CD4-positive, alpha-beta T cell (primary cell): ENCODE results near the gene YTHDF1. TPM values are rescaled to one million over a fixed set of nuclear protein-coding genes. Genes with fewer than 3 reads are reported as not detected.

ENCODE experiments used
- ATAC-seq: fragments of 200-7000 bp; cut with Tn5 transposase; one replicate; pipeline ENCODE4 v1.10.0; 2022; ENCODE audit warnings: mild to moderate bottlenecking; ENCODE audit not compliant: poor library complexity
- CTCF ChIA-PET: fragments of 350-600 bp; sonication (Branson Sonifier 250); formaldehyde crosslinking; loops from one replicate; lab custom pipeline; 2021; ENCODE audit warnings: antibody characterized with exemption, inconsistent platforms; lab: Charles Lee
- POLR2A ChIA-PET: fragments of 350-600 bp; sonication (Branson Sonifier 250); formaldehyde crosslinking; loops from one replicate; lab custom pipeline; 2021; ENCODE audit warnings: antibody characterized with exemption, inconsistent platforms; lab: Charles Lee
- DNase-seq, 14 experiments: peaks; one replicate each; pipeline ENCODE4 v3.0.0-alpha.2; 2013 to 2020; ENCODE audit warnings: mixed read lengths in 2 of 14
- H3K27ac ChIP-seq, 2 donors: one replicate each; pipeline versions ENCODE4 v1.5.1 to v1.7.0; 2013; ENCODE audit warnings: low read length in 2 of 2, low read depth in 1 of 2, mild to moderate bottlenecking in 1 of 2
- H3K27me3 ChIP-seq, 2 experiments: 1 replicate in 1 of 2; 2 replicates in 1 of 2; pipeline versions ENCODE4 v1.6.1 to v1.7.0; 2013; ENCODE audit warnings: low read length in 2 of 2, control low read depth in 1 of 2, mild to moderate bottlenecking in 1 of 2, moderate library complexity in 1 of 2; ENCODE audit not compliant: insufficient read depth in 2 of 2, control insufficient read depth in 1 of 2
- H3K36me3 ChIP-seq: one replicate; pipeline ENCODE4 v1.6.1; 2013; ENCODE audit warnings: low read length, control low read depth; ENCODE audit not compliant: insufficient read depth
- H3K4me1 ChIP-seq: one replicate; pipeline ENCODE4 v1.6.1; 2013; ENCODE audit warnings: low read length, control low read depth; ENCODE audit not compliant: insufficient read depth
- H3K4me3 ChIP-seq: one replicate; pipeline ENCODE4 v1.5.1; 2013; ENCODE audit warnings: mild to moderate bottlenecking, low read length, moderate library complexity
- H3K9me3 ChIP-seq, 2 experiments: 1 replicate in 1 of 2; 2 replicates in 1 of 2; pipeline versions ENCODE4 v1.6.1 to v1.7.0; 2013; ENCODE audit warnings: low read length in 2 of 2, mild to moderate bottlenecking in 2 of 2, control low read depth in 1 of 2, moderate library complexity in 1 of 2; ENCODE audit not compliant: control insufficient read depth in 1 of 2, insufficient read depth in 1 of 2
- H3K27ac Mint-ChIP-seq: one replicate; pipeline ENCODE4 v1.8.0; 2020; ENCODE audit warnings: mixed read lengths
- H3K27me3 Mint-ChIP-seq: one replicate; pipeline ENCODE4 v1.8.0; 2021; ENCODE audit warnings: mixed read lengths
- H3K36me3 Mint-ChIP-seq: one replicate; pipeline ENCODE4 v1.8.0; 2021; ENCODE audit warnings: low read depth, mixed read lengths
- H3K4me1 Mint-ChIP-seq: one replicate; pipeline ENCODE4 v1.8.0; 2021; ENCODE audit warnings: low read depth, mixed read lengths
- H3K4me3 Mint-ChIP-seq: one replicate; pipeline ENCODE4 v1.8.0; 2020; ENCODE audit warnings: mild to moderate bottlenecking, mixed read lengths
- H3K9me3 Mint-ChIP-seq: one replicate; pipeline ENCODE4 v1.8.0; 2020; ENCODE audit warnings: mixed read lengths
- CTCF ChIP-seq: fragments of 200-600 bp; IDR thresholded peaks from one replicate; pipeline ENCODE4 v1.8.0; 2022; ENCODE audit warnings: antibody characterized with exemption, mild to moderate bottlenecking
- intact Hi-C, 2 experiments: fragments of 100-400 bp; cut with DNase I in 1 of 2; cut with micrococcal nuclease in 1 of 2; formaldehyde crosslinking; loops; one replicate each; pipeline versions ENCODE4 v1.15.1 to v1.9.0; 2023 to 2025; cut with DNase I, micrococcal nuclease
- total RNA-seq, 174 experiments: library from RNA in 2 of 174; stranded (reverse) in 2 of 174; gene quantifications; one replicate each; pipeline ENCODE4 v1.2.3 and lab custom pipeline; 2021 to 2026

Gene YTHDF1
- total RNA-seq, 2 experiments from 2014 or later, result 43.7 to 44.1 TPM

- no peak for ATAC-seq
- peak in 1 of 14 experiments; percentile 34 for DNase-seq
Observed at GRCh38 chr20:63238514-63239125, 22.7 kb upstream of the YTHDF1 start.

GRCh38 chr20:63238031-63238430, 22.1 kb upstream of the YTHDF1 start:
- H3K27me3 Mint-ChIP-seq, result peaks cover 5% of the 10 kb centered on the region
- ChIA-PET CTCF (no interaction called here), POLR2A (no interaction called here)
- H3K27ac Mint-ChIP-seq, result no peak overlapping the region
- H3K36me3 Mint-ChIP-seq, result no peaks in the 10 kb centered on the region
- intact Hi-C loops, result no loop called here
- DNase-seq, result no peak
- no peaks in the 10 kb centered on the region for H3K36me3 ChIP-seq
- peaks cover 0 to 4% of the 10 kb centered on the region in 2 experiments for H3K9me3 ChIP-seq
- no peak for TF ChIP-seq CTCF
- ATAC-seq, result no peak
- H3K4me1 Mint-ChIP-seq, result no peaks in the 10 kb centered on the region
- no peak overlapping the region for H3K4me3 ChIP-seq
- no peak overlapping the region for H3K4me3 Mint-ChIP-seq
- no peaks in the 10 kb centered on the region for H3K9me3 Mint-ChIP-seq
- peaks cover 17% of the 10 kb centered on the region for H3K4me1 ChIP-seq
- peaks cover 5 to 9% of the 10 kb centered on the region in 2 experiments for H3K27me3 ChIP-seq
- no peak overlapping the region for H3K27ac ChIP-seq

More at GRCh38 chr20:63238514-63239125, 22.7 kb upstream of the YTHDF1 start:
- H3K27me3 Mint-ChIP-seq, result peaks cover 5% of the 10 kb centered on the region
- intact Hi-C loops, result no loop called here
- no peak for TF ChIP-seq CTCF
- H3K27ac ChIP-seq, result no peak overlapping the region
- H3K9me3 Mint-ChIP-seq, result no peaks in the 10 kb centered on the region
- peaks cover 0 to 4% of the 10 kb centered on the region in 2 experiments for H3K9me3 ChIP-seq
- H3K4me3 Mint-ChIP-seq, result no peak overlapping the region
- H3K27me3 ChIP-seq, result peaks cover 0 to 5% of the 10 kb centered on the region in 2 experiments
- no peak overlapping the region for H3K4me3 ChIP-seq
- ChIA-PET POLR2A (no interaction called here), CTCF (no interaction called here)
- H3K4me1 Mint-ChIP-seq, result no peaks in the 10 kb centered on the region
- no peaks in the 10 kb centered on the region for H3K36me3 ChIP-seq
- H3K27ac Mint-ChIP-seq, result no peak overlapping the region
- H3K4me1 ChIP-seq, result peaks cover 17% of the 10 kb centered on the region
- no peaks in the 10 kb centered on the region for H3K36me3 Mint-ChIP-seq

GRCh38 chr20:63236116-63236837, 20.3 kb upstream of the YTHDF1 start:
- POLR2A ChIA-PET, result interaction anchor here (0.9 kb wide), 1 partner anchor 36 kb away, joined by 4 read pairs; the partner anchor contains the start of gene ARFGAP1
- no peaks in the 10 kb centered on the region for H3K4me1 Mint-ChIP-seq
- H3K9me3 ChIP-seq, result peaks cover 0 to 4% of the 10 kb centered on the region in 2 experiments
- peaks cover 12 to 22% of the 10 kb centered on the region in 2 experiments for H3K27me3 ChIP-seq
- CTCF ChIA-PET, result interaction anchor here (1.8 kb wide), 1 partner anchor 13 kb away, joined by 7 read pairs; no protein-coding TSS in a partner anchor
- H3K27ac Mint-ChIP-seq, result no peak overlapping the region
- no peaks in the 10 kb centered on the region for H3K9me3 Mint-ChIP-seq
- TF ChIP-seq CTCF, result no peak
- no peak for DNase-seq
- H3K36me3 Mint-ChIP-seq, result no peaks in the 10 kb centered on the region
- H3K27ac ChIP-seq, result no peak overlapping the region
- ATAC-seq, result no peak
- peaks cover 17% of the 10 kb centered on the region for H3K4me1 ChIP-seq
- no peak overlapping the region for H3K4me3 ChIP-seq
- H3K4me3 Mint-ChIP-seq, result no peak overlapping the region
- H3K27me3 Mint-ChIP-seq, result peaks cover 14% of the 10 kb centered on the region
- intact Hi-C loops, result no loop called here
- no peaks in the 10 kb centered on the region for H3K36me3 ChIP-seq
